ENCODE results near the gene KLHL29.

Gene KLHL29

DNA sequence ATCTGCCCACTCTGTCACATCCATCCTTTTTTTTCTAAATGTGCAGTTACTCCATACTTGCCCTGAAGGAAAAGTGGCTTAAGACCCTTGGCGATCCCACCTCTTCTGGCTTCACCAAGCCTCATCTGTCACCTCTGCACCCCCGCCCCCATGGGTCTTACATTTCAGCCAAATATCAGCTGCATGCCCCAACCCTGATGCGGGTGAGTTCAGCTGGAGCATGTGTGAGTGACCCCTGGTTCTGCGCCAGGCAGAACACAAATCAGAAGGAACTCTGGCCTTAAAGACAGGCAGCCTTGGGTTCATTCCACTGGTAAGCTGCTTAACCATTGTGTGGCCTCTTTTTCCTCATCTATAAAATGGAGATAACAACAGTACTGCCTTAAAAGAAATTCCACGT lies 194.7 kb downstream of the KLHL29 start:
- DNase-seq: no peak

DNA sequence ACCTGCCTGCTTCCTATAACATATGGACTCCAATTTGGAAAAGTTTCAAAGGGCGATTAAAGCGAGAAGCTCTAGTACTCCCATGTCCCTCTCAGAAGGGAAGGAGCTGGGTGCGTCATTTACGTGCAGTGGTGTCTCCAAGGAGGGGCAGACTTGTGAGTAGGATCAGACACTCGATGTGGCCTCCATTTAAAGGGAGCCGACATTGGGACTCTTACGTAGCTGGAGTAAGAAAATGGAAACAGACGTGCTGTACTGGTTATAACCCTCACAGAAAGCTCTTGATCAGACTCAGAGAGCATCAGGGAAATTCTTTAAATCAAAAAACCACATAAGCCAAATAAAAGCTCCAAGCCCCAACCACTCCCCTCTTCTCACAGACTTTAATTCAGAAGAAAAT lies 198.5 kb downstream of the KLHL29 start:
- DNase-seq: no peak

DNA sequence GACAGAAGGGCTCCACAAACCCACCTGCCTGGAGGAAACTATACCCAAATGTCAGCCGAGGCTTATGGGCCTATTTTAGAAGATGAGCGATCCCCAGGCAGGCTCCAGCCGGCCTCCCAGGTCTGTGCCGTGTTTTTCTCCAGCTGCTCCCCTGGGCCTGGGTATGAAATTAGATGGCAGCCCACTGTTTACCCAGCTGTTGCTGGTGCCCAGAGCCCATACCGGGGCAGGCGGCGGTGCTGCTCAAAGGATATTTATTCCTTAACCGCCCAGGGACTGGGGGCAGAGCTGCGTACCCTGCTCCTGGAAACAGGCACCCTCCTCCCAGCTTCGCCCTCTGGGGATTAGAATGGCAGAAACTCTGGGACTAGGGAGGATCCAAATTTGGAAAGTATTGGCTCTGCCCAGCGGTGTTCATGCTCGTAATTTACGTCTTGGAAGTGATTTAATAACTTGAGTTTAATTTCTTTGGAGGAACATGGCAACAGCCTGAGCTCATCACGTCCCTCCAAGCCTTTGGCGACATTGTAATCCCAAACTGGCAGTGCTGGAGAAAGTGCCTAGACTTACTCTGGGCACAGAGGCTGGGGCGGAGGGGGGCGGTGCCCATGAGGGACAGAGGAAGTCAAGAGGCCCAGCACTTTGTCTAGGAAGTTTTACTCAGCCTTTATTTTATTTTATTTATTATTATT lies 199.2 kb downstream of the KLHL29 start:
- DNase-seq: no peak

DNA sequence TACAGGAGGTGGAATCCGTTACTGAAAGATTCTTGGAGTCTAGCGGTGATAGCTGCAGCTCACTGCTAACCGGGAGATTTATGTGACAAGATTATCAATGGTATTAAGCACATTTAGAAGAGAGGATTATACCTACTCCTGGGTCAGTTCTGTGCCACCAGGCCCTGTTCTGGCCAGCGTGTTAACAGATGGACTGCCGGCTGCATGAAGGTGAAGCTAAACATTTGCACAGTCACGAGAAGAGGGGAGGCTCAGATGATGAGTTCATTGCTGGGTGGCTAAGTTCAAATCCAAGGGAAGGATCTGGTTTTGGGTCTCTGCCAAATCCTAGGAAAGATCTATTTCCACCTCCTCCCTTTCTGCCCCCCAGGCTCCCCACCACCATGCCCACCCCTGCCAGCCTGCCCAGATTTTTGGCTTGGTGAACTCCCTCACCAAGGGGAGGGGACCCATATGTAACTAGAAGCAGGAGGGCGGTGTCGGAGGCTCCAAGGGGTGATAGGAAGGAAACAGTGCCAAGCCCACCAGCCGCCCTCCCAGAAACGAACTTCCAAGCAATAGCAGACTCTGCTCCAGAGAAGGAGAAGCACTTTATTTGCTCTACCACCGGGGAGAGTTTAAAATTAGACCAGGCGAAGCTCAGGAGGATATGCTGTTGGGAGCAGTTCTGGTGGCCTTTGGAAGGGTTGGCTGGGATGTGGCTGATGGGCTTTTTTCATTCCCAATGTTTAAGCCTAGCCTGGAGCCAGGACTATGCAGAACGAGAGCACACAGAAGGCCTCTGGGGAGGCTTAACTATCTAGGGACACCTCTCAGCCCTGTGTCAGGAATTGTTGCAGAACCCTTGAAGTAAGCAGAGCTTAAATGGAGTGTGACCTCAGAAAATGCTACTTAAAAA lies 200.5 kb downstream of the KLHL29 start:
- DNase-seq: no peak

- no peak for DNase-seq
Observed at GRCh38 chr2:23586741-23587306, 201.8 kb downstream of the KLHL29 start.

DNA sequence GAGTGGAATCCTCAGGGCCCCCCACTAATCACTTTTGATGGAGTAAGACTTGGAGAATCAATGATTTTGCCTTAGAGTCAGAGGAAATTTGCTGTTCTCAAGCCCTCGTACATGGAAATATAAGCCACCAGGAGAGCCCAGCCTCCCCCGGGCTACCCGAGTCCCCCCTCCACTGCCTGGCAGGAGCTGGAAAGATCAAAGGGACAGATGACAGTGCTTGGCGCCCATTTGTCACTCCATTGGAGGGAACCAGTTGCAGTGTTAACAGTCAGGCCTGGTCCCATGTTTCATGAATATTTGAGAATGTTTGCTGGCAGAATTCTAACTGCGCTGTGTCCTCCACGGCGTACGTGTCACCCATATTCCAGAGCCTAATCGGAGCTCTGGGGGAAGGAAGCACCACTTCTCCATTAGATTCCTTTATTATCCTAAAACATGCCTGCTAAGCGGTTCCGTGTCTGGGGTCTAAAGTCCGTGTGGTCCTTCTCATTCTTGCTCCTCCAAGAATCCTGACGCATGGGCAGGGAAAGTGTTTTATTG lies 202.4 kb downstream of the KLHL29 start:
- DNase-seq: no peak

- DNase-seq: no peak
Observed at GRCh38 chr2:23588106-23588505, 203.1 kb downstream of the KLHL29 start.

- DNase-seq: no peak
Observed at GRCh38 chr2:23588508-23589201, 203.7 kb downstream of the KLHL29 start.

DNA sequence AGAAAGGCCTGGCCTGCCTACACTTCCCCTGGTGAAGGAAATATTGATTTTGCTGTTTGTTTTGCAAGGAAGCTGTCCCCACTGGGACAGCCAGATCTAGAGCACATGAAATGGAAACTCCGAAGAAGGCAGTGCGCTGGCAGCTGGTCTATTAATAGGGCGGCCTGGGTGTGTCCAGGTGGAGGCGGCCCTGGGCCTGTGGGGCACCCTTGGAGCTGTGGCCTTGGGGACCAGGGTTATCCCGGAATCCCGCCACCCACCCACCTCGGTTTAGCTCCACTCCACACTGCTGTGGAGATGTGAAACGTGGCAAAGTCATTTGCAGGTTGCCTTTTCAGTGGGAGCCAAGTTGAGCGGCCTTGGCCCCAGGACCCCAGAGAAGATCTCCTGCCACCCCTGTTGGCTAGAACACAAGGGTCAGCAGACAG lies 204.3 kb downstream of the KLHL29 start:
- no peak for DNase-seq

DNA sequence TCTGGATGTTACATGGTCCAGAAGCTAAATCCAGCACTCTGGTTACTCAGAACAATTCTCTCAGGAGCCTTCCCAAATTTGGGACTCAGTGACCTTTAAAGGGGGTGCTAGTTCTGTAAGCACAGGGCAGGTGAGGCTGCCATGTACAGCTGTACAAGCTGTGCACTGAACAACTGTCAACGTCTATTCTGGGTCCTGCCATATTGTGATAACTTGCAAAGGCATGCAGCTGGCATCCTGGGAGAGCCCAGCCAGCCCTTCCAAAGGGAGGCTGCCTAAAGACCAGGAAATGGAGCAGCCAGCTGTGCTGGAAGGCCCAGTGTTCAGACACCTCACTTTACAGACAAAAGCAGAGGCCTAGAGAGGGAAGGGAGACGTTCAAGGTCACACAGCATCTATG lies 204.8 kb downstream of the KLHL29 start:
- no peak for DNase-seq

DNA sequence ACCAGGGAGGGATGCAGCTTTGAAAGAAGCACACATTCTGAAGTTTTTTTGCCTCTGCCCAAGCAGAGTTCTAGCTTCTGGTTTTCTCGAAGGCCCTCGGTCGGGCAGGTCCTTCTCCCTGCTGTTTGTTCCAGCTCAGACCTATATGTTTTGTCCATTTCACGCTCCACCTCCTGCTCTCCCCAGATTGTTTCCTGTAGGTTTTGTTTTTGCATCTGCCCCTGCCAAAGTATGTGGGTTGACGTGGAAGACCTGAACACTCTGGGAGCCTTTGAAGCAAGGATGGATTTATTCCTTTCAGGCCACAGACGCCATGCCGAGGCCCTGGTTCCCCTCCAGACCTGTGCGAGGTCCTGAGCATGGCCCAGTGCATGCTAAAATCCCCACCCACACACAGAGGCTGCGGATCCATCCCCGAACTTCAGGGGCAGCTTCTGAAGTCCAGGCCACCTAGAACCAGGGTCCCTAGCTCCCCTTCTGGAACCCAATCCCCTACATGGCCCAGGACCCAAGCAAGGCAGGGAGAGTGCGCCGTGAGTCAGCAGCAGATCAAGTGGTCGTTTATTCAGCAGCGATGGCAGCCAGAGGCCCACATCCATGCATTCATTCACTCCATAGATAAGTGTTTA lies 205.4 kb downstream of the KLHL29 start:
- no peak for DNase-seq

GRCh38 chr2:23591111-23591510 lies 206.1 kb downstream of the KLHL29 start:
- no peak for DNase-seq

GRCh38 chr2:23592061-23592685 lies 207.2 kb downstream of the KLHL29 start:
- DNase-seq: no peak

DNA sequence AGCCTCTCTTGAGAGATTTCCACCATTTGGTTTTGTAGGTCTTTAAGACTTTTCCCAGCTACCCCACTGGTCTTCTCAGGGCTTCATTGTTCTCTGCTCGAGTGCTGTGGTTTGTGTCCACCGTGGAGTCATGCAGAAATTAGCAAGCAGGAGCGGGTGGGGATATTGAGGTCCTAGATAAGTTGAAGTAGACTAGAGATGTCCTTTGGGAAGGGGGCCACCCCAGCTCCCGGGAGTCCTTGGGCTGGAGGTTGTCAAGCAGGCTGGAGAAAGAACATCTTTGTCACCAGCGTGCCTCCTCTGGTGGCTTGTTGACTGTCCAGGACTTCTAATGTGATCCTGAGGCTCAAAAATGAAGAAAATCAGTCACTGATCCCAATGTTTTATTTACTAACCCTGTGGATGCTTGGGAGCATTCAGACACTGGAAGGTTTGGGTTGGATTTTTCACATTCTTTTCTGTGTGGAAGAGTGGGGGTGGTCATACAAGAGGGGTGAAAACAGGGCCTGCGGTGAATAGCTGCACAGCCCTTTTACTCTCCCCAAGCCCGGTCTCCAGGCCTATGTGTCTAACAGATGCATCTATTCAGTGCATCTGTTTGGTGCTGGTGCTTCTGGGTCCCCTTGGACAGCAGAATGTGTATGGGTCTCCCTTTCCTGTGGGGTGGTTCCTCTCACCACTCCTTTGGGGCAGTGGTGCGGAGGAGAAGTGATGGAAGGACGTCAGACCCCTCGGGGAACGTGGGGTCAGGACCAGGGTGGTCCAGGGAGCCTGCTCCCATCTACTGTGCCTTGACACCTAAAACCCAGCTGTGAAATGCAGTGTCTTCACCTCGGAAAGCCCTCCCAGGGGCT lies 208.1 kb downstream of the KLHL29 start:
- DNase-seq: no peak

- DNase-seq: no peak
Observed at GRCh38 chr2:23593752-23594459, 208.9 kb downstream of the KLHL29 start.

- no peak for DNase-seq
Observed at GRCh38 chr2:23594460-23594825, 209.5 kb downstream of the KLHL29 start.

- DNase-seq: no peak
Observed at GRCh38 chr2:23595021-23595420, 210.0 kb downstream of the KLHL29 start.

DNA sequence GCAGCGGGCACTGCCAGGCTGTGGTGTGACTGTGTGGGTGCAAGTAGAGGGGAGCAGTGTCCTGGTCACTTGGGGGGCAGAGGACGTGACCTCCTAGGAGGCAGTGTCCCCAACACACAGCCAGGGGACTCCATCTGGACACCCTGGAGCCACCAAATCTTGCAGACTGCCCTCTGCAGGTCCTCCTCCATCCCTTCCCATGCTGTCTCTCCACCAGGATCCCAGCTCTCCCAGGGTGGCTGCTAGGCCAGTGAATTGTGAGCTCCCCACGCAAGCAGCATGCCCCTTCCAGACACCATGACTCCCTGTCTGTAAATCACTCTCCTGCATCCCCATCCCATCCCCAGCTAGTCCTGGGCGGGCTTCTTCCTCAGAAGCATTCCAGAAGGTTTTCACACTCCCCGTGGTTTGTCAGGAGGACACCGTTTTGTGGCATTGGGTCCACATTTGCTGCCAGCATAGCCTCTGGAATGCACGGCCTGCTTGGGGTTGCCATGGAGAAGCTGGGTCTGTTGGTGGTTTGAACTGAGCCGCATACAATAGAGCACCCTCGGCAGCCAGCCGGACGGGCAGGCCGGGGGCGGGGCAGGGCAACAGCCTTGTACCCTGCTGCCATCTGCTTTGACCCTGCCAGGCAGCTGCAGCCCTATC lies 210.7 kb downstream of the KLHL29 start:
- no peak for DNase-seq

DNA sequence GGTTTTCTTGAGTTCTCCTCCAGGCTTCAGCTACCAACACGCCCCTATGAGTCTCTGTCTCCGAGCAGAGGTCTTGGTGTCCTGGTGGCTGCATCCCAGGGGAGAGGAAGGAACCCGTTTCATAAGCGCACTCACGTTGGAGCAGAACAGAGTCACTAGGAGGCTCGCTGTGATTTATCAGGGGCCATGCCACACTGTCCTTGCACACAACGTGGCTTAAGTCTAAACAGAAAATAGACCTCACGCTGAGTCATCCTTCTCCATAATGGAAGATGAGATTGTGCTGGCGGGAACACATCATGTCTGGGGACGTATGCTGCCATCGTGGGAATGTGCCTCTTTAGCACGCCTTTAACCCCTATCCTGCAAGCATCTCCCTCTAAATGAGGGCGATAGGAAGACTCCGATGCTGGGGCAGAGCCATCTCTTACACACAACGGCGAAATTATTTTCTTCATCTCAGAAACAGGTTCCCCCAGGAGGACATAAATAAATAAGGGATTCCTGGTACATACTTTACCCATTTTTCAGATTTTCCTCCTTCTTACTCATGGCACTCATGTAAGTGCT lies 211.4 kb downstream of the KLHL29 start:
- no peak for DNase-seq

All from central memory CD4-positive, alpha-beta T cell (primary cell).